Upper lobe of left lung (tissue), 6 donors: ENCODE data around the gene DEXI. TPM values are rescaled to one million over a fixed set of nuclear protein-coding genes. Genes with fewer than 3 reads are reported as not detected.
A peak's percentile ranks its signal among the peaks of the same experiment; 100 is the strongest.

ENCODE experiments used
- ATAC-seq, 2 donors: fragments of 200-7000 bp; cut with Tn5 transposase; one replicate each; pipeline ENCODE4 v1.9.1; 2022; ENCODE audit warnings: mild to moderate bottlenecking in 2 of 2, moderate library complexity in 2 of 2; ENCODE audit not compliant: low FRiP score in 2 of 2
- DNase-seq, 2 donors: peaks; one replicate each; pipeline ENCODE4 v3.0.0-alpha.2; 2019 to 2020
- H3K27ac ChIP-seq, 4 donors: fragments of 200-600 bp; sonication (generic); one replicate each; pipeline ENCODE4 v1.5.1; 2016 to 2019
- H3K27me3 ChIP-seq, 4 donors: fragments of 200-600 bp; sonication (generic); one replicate each; pipeline ENCODE4 v1.5.1; 2017 to 2019
- H3K36me3 ChIP-seq, 4 donors: fragments of 200-600 bp; sonication (generic); one replicate each; pipeline ENCODE4 v1.5.1; 2016 to 2019
- H3K4me1 ChIP-seq, 4 donors: fragments of 200-600 bp; sonication (generic); one replicate each; pipeline ENCODE4 v1.5.1; 2018 to 2019
- H3K4me3 ChIP-seq, 4 donors: fragments of 200-600 bp; sonication (generic); one replicate each; pipeline ENCODE4 v1.5.1; 2017 to 2019; ENCODE audit warnings: mild to moderate bottlenecking in 2 of 4, moderate library complexity in 1 of 4
- H3K9me3 ChIP-seq, 4 donors: fragments of 200-600 bp; sonication (generic); one replicate each; pipeline ENCODE4 v1.5.1; 2018 to 2019
- CTCF ChIP-seq, 6 experiments: fragments of 450-650 bp in 4 of 6; fragments of 200-600 bp in 2 of 6; sonication (generic) in 2 of 6; IDR thresholded peaks; one replicate each; pipeline ENCODE4 v1.5.1; 2016 to 2019; ENCODE audit warnings: antibody characterized with exemption in 6 of 6
- EP300 ChIP-seq, 4 donors: sonication (generic); formaldehyde crosslinking; IDR thresholded peaks; one replicate each; pipeline ENCODE4 v1.5.1; 2017; ENCODE audit warnings: antibody characterized with exemption in 4 of 4, control low read depth in 2 of 4
- POLR2A ChIP-seq, 4 donors: fragments of 450-650 bp; IDR thresholded peaks; one replicate each; pipeline ENCODE4 v1.5.1; 2016 to 2017; ENCODE audit warnings: antibody characterized with exemption in 4 of 4, mild to moderate bottlenecking in 2 of 4
- POLR2AphosphoS5 ChIP-seq, 2 donors: sonication (generic); formaldehyde crosslinking; IDR thresholded peaks; one replicate each; pipeline ENCODE4 v1.5.1; 2017; ENCODE audit warnings: antibody characterized with exemption in 2 of 2
- WGBS, 2 donors: methylation state at CpG; one replicate each; pipeline ENCODE4 v1.1.5; 2017 to 2018; 5-methylcytosine and 5-hydroxymethylcytosine counted together
- total RNA-seq, 6 donors: library from RNA; depleted of rRNA in 4 of 6; stranded (reverse); fragments of >200 nt in 4 of 6; gene quantifications; one replicate each; pipeline versions ENCODE4 v1.1.0 to v1.2.1, GENCODE V29; 2016 to 2021
- donor health status: DM: no; HTN: no; CAD: no; lungs with moderate emphysema.
- donor health status: DM: no; HTN: yes; CAD: no; lungs with severe emphysema.

Gene DEXI
- total RNA-seq, 6 donors from 2014 or later = 28.4 to 87.0 (median 55.1) TPM

- H3K4me3 ChIP-seq = no peak overlapping the region
- no peak for TF ChIP-seq EP300 (IDR thresholded peaks at IDR 0.05)
- TF ChIP-seq POLR2AphosphoS5 (IDR thresholded peaks at IDR 0.05) = no peak
- TF ChIP-seq CTCF (IDR thresholded peaks at IDR 0.05) = no peak
- no peak for TF ChIP-seq POLR2A (IDR thresholded peaks at IDR 0.05)
- H3K4me1 ChIP-seq = peaks cover 4 to 12% (median 9%) of the 10 kb centered on the region in 4 donors
- peak; percentile 10 to 21 for ATAC-seq
- H3K36me3 ChIP-seq = peaks cover 17 to 94% (median 62%) of the 10 kb centered on the region in 4 donors
- H3K27me3 ChIP-seq = no peaks in the 10 kb centered on the region
- 90 to 92% methylated on average over 7 to 19 of the region's 19 CpGs for WGBS, 2 donors
- DNase-seq = peak in 1 of 2 donors; percentile 82
- H3K27ac ChIP-seq = peak overlapping the region in 1 of 4 donors; percentile 22
- H3K9me3 ChIP-seq = no peaks in the 10 kb centered on the region
Observed at GRCh38 chr16:10906482-10906881, 35.8 kb downstream of the DEXI start.

- no peaks in the 10 kb centered on the region for H3K27me3 ChIP-seq
- DNase-seq (no peak), ATAC-seq (no peak)
- peaks cover 4 to 12% (median 9%) of the 10 kb centered on the region in 4 donors for H3K4me1 ChIP-seq
- no peaks in the 10 kb centered on the region for H3K9me3 ChIP-seq
- H3K36me3 ChIP-seq = peaks cover 12 to 97% (median 69%) of the 10 kb centered on the region in 4 donors
- WGBS, 2 donors = 85 to 100% methylated on average over 1 of the region's 1 CpG
- H3K4me3 ChIP-seq = no peak overlapping the region
- no peak overlapping the region for H3K27ac ChIP-seq
- TF ChIP-seq EP300 (IDR thresholded peaks at IDR 0.05) (no peak), POLR2A (IDR thresholded peaks at IDR 0.05) (no peak), CTCF (IDR thresholded peaks at IDR 0.05) (no peak), POLR2AphosphoS5 (IDR thresholded peaks at IDR 0.05) (no peak)
Observed at GRCh38 chr16:10902999-10903398, 39.3 kb downstream of the DEXI start.

- ATAC-seq (peak in 1 of 2 donors; percentile 48), DNase-seq (no peak)
- Histone ChIP-seq H3K4me3 (no peak overlapping the region), H3K9me3 (no peaks in the 10 kb centered on the region), H3K4me1 (peaks cover 0 to 4% (median 1%) of the 10 kb centered on the region in 4 donors), H3K27me3 (no peaks in the 10 kb centered on the region), H3K27ac (peak overlapping the region in 1 of 4 donors; percentile 21), H3K36me3 (peaks cover 4 to 67% (median 29%) of the 10 kb centered on the region in 4 donors)
- TF ChIP-seq CTCF (IDR thresholded peaks at IDR 0.05) (no peak), POLR2A (IDR thresholded peaks at IDR 0.05) (no peak), POLR2AphosphoS5 (IDR thresholded peaks at IDR 0.05) (no peak), EP300 (IDR thresholded peaks at IDR 0.05) (no peak)
- WGBS, 2 donors = 66 to 88% methylated on average over 5 of the region's 5 CpGs
Observed at GRCh38 chr16:10897134-10897533, 45.1 kb downstream of the DEXI start.

- Histone ChIP-seq H3K4me1 (peaks cover 0 to 8% (median 1%) of the 10 kb centered on the region in 4 donors), H3K4me3 (no peak overlapping the region), H3K9me3 (no peaks in the 10 kb centered on the region), H3K27ac (peak overlapping the region in 1 of 4 donors; percentile 21), H3K36me3 (peaks cover 4 to 63% (median 25%) of the 10 kb centered on the region in 4 donors), H3K27me3 (no peaks in the 10 kb centered on the region)
- peak in 1 of 2 donors; percentile 65 for ATAC-seq
- 92 to 98% methylated on average over 2 of the region's 2 CpGs for WGBS, 2 donors
- TF ChIP-seq POLR2AphosphoS5 (IDR thresholded peaks at IDR 0.05) = no peak
- TF ChIP-seq POLR2A (IDR thresholded peaks at IDR 0.05) = no peak
- no peak for TF ChIP-seq EP300 (IDR thresholded peaks at IDR 0.05)
- no peak for TF ChIP-seq CTCF (IDR thresholded peaks at IDR 0.05)
- DNase-seq = no peak
Observed at GRCh38 chr16:10896723-10897122, 45.5 kb downstream of the DEXI start.

DNA sequence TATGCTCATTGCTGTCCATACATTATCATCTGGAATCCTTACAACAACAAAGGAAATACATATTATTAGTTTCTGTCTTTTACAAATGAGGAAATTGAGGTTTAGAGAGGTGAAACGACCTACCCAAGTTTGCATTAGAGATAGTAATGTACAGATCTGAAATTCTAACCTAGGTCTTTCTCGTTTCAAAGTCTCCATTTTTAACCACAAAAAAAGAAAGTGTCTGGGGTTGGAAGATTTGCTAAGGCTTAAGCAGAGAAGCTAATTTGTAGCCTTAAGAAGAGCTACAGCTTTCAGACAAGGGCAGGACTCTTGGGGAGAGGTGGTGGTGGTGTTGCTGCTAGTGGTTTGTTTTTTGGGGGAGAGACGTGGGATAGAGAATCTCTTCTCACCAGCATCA is 46.1 kb downstream of the DEXI start:
- Histone ChIP-seq H3K36me3 (peaks cover 4 to 57% (median 20%) of the 10 kb centered on the region in 4 donors), H3K9me3 (no peaks in the 10 kb centered on the region), H3K4me3 (no peak overlapping the region), H3K4me1 (peaks cover 0 to 13% (median 4%) of the 10 kb centered on the region in 4 donors), H3K27ac (no peak overlapping the region), H3K27me3 (no peaks in the 10 kb centered on the region)
- 60 to 63% methylated on average over 3 of the region's 3 CpGs for WGBS, 2 donors
- DNase-seq = no peak
- ATAC-seq = no peak
- no peak for TF ChIP-seq EP300 (IDR thresholded peaks at IDR 0.05)
- no peak for TF ChIP-seq CTCF (IDR thresholded peaks at IDR 0.05)
- no peak for TF ChIP-seq POLR2AphosphoS5 (IDR thresholded peaks at IDR 0.05)
